PC-9 (cell line): Measurements from ENCODE around the gene TRIM44. TPM values are rescaled to one million over a fixed set of nuclear protein-coding genes. Genes with fewer than 3 reads are reported as not detected.

Source experiments
- BruUV-seq: library from RNA; stranded (reverse); fragments of 400-500 nt; replicated peaks from 2 replicates; lab custom pipeline; 2021; lab: Mats Ljungman, UMichigan
- CTCF ChIA-PET: fragments of 300-600 bp; sonication (Branson Sonifier 250); formaldehyde crosslinking; loops from one replicate; lab custom pipeline; 2022; ENCODE audit warnings: antibody characterized with exemption; lab: Charles Lee
- POLR2A ChIA-PET: fragments of 300-600 bp; sonication (Branson Sonifier 250); formaldehyde crosslinking; loops from one replicate; lab custom pipeline; 2022; ENCODE audit warnings: antibody characterized with exemption; ENCODE audit not compliant: unreplicated experiment; lab: Charles Lee
- DNase-seq, 2 experiments: peaks; one replicate each; pipeline versions ENCODE4 v3.0.0 to v3.0.0-alpha.2; 2015 to 2022; ENCODE audit warnings: mixed read lengths in 1 of 2
- H2AFZ ChIP-seq: fragments of 200-600 bp; sonication (generic); 2 replicates; pipeline ENCODE4 v1.8.1; 2017; ENCODE audit warnings: antibody characterized with exemption
- H3F3A ChIP-seq: fragments of 200-600 bp; sonication (generic); 2 replicates; pipeline ENCODE4 v1.8.1; 2017; ENCODE audit warnings: antibody characterized with exemption, mild to moderate bottlenecking, low read depth; ENCODE audit not compliant: insufficient read depth
- H3K27ac ChIP-seq: fragments of 200-600 bp; sonication (generic); 2 replicates; pipeline ENCODE4 v1.6.1; 2016; ENCODE audit warnings: mixed run types
- H3K27me3 ChIP-seq: fragments of 200-600 bp; sonication (generic); 2 replicates; pipeline ENCODE4 v1.6.1; 2016; ENCODE audit warnings: low read depth, mixed run types; ENCODE audit not compliant: insufficient read depth
- H3K36me3 ChIP-seq: fragments of 200-600 bp; sonication (generic); 2 replicates; pipeline ENCODE4 v1.6.1; 2016; ENCODE audit warnings: low read depth, mixed run types
- H3K4me1 ChIP-seq: fragments of 200-600 bp; sonication (generic); replicated peaks from 2 replicates; pipeline ENCODE4 v1.6.1; 2016; ENCODE audit warnings: mixed run types; ENCODE audit not compliant: insufficient read depth
- H3K4me2 ChIP-seq: fragments of 200-600 bp; sonication (generic); 2 replicates; pipeline ENCODE4 v1.6.1; 2017; ENCODE audit warnings: mixed run types
- H3K4me3 ChIP-seq: fragments of 200-600 bp; sonication (generic); 2 replicates; pipeline ENCODE4 v1.6.1; 2016; ENCODE audit warnings: mixed run types
- H3K79me2 ChIP-seq: fragments of 200-600 bp; sonication (generic); 2 replicates; pipeline ENCODE4 v1.6.1; 2017; ENCODE audit warnings: low read depth, mixed run types
- H3K9me2 ChIP-seq: fragments of 200-600 bp; sonication (generic); 2 replicates; pipeline ENCODE4 v1.8.1; 2017; ENCODE audit warnings: mild to moderate bottlenecking; ENCODE audit not compliant: insufficient read depth
- H3K9me3 ChIP-seq: fragments of 200-600 bp; sonication (generic); 2 replicates; pipeline ENCODE4 v1.8.1; 2016; ENCODE audit warnings: low read depth; ENCODE audit not compliant: insufficient read depth
- H4K20me1 ChIP-seq: fragments of 200-600 bp; sonication (generic); 2 replicates; pipeline ENCODE4 v1.8.1; 2017; ENCODE audit not compliant: insufficient read depth
- CTCF ChIP-seq: fragments of 200-600 bp; sonication (generic); conservative IDR thresholded peaks from 2 replicates; pipeline ENCODE4 v1.6.1; 2017; ENCODE audit warnings: mixed run types, antibody characterized with exemption, mild to moderate bottlenecking, moderate library complexity
- EZH2 ChIP-seq: fragments of 200-600 bp; sonication (generic); IDR thresholded peaks from 2 replicates; pipeline ENCODE4 v1.8.0; 2017; ENCODE audit warnings: antibody characterized with exemption, low read depth
- intact Hi-C: fragments of 100-400 bp; cut with micrococcal nuclease; formaldehyde crosslinking; loops from one replicate; pipeline ENCODE4 v1.10.0; 2022; ENCODE audit not compliant: unreplicated experiment
- total RNA-seq: library from RNA; stranded (reverse); gene quantifications from 2 replicates; pipeline ENCODE4 v1.2.3, GENCODE V29; 2021

The TRIM44 gene
- total RNA-seq, 1 experiment from 2014 or later, result 100 TPM

DNA sequence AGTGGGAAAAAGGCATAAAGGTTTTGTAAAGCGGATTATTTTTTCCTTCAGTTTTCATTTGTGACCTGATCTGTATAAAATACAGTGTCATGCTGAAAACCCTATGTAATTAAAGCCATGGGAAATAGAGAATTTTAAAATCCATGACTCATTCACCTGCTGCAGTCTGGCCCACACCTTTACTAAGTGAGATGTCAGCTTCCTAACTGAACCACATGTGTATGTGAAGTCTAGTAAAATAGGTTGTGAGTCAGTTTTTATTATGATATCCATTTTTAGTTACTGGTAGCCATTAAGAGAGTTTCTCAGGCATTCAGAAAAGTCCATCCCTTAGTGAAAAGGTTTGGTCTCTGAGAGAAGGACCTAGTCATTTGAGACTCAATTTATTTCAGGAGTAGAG, 60.9 kb downstream of the TRIM44 start:
- TF ChIP-seq CTCF (no peak), EZH2 (no peak)
- Histone ChIP-seq H3K27ac (peak overlapping the region; percentile 49), H3K4me2 (no peak overlapping the region), H2AFZ (no peak overlapping the region), H4K20me1 (peaks cover 40% of the 10 kb centered on the region; the same call in 1 of the 2 replicates), H3F3A (peaks cover 8% of the 10 kb centered on the region), H3K27me3 (no peaks in the 10 kb centered on the region), H3K4me1 (0 out of 2 replicates have a peak, but pooled peaks cover 9% of the 10 kb centered on the region), H3K4me3 (no peak overlapping the region), H3K36me3 (peaks cover 33% of the 10 kb centered on the region), H3K9me2 (no peaks in the 10 kb centered on the region), H3K79me2 (peaks cover 67% of the 10 kb centered on the region), H3K9me3 (no peaks in the 10 kb centered on the region)
- DNase-seq, result no peak
- CTCF ChIA-PET, result no interaction called here
- no TSS peak for BruUV-seq
- intact Hi-C loops, result no loop called here
- POLR2A ChIA-PET, result no interaction called here

GRCh38 chr11:35723913-35724312, 61.3 kb downstream of the TRIM44 start:
- CTCF ChIA-PET, result no interaction called here
- H4K20me1 ChIP-seq, result peaks cover 40% of the 10 kb centered on the region; the same call in 1 of the 2 replicates
- POLR2A ChIA-PET, result no interaction called here
- H3K36me3 ChIP-seq, result peaks cover 37% of the 10 kb centered on the region
- no peak overlapping the region for H3K4me2 ChIP-seq
- H3K4me3 ChIP-seq, result no peak overlapping the region
- BruUV-seq, result no TSS peak
- H3K4me1 ChIP-seq, result 0 out of 2 replicates have a peak, but pooled peaks cover 9% of the 10 kb centered on the region
- TF ChIP-seq EZH2 (no peak), CTCF (no peak)
- peaks cover 8% of the 10 kb centered on the region; the same call in 1 of the 2 replicates for H3F3A ChIP-seq
- H3K9me2 ChIP-seq, result no peaks in the 10 kb centered on the region
- H2AFZ ChIP-seq, result no peak overlapping the region
- intact Hi-C loops, result no loop called here
- no peaks in the 10 kb centered on the region for H3K9me3 ChIP-seq
- no peaks in the 10 kb centered on the region for H3K27me3 ChIP-seq
- H3K79me2 ChIP-seq, result peaks cover 63% of the 10 kb centered on the region
- DNase-seq, result no peak
- H3K27ac ChIP-seq, result peak overlapping the region; percentile 49; the same call in 1 of the 2 replicates

DNA sequence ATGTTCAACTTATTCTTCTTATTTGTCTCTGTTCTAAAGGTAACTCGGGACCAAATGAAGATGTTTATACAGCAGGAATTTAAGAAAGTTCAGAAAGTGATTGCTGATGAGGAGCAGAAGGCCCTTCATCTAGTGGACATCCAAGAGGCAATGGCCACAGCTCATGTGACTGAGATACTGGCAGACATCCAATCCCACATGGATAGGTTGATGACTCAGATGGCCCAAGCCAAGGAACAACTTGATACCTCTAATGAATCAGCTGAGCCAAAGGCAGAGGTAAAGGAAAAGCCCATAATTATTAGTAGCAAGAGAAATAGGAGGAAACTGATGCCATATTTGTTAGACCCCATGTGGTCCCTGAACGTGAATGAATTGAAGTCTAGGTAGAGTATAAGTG, 63.3 kb downstream of the TRIM44 start:
- Histone ChIP-seq H3K27ac (no peak overlapping the region), H3K4me1 (0 out of 2 replicates have a peak, but pooled peaks cover 9% of the 10 kb centered on the region), H3K4me3 (no peak overlapping the region), H3K4me2 (no peak overlapping the region), H3F3A (peaks cover 10% of the 10 kb centered on the region; the same call in 1 of the 2 replicates), H2AFZ (no peak overlapping the region), H3K27me3 (no peaks in the 10 kb centered on the region), H3K9me2 (no peaks in the 10 kb centered on the region), H3K36me3 (peaks cover 49% of the 10 kb centered on the region), H4K20me1 (peaks cover 26% of the 10 kb centered on the region; the same call in 1 of the 2 replicates), H3K79me2 (peaks cover 44% of the 10 kb centered on the region; the same call in 1 of the 2 replicates), H3K9me3 (peaks cover 1% of the 10 kb centered on the region)
- POLR2A ChIA-PET, result no interaction called here
- DNase-seq, result peak in 1 of 2 experiments; percentile 43
- no TSS peak for BruUV-seq
- CTCF ChIA-PET, result no interaction called here
- TF ChIP-seq CTCF (no peak), EZH2 (no peak)
- intact Hi-C loops, result no loop called here
